Stimulated activated CD4-positive, alpha-beta T cell treated with anti-CD3 and anti-CD28 coated beads, TNF-alpha, amount 100 ng/mL, for 4 hours (primary cell): ENCODE data around the gene AP5S1.
"Not testable (repeated sequence)": the region's sequence is repeated elsewhere in the genome, so short reads cannot be mapped to it uniquely, and the experiment has no call there.

Source experiments
- DNase-seq, 3 experiments: peaks; one replicate each; pipeline ENCODE4 v3.0.0-alpha.2; 2020; ENCODE audit warnings: low read depth in 3 of 3

AP5S1 gene

DNA sequence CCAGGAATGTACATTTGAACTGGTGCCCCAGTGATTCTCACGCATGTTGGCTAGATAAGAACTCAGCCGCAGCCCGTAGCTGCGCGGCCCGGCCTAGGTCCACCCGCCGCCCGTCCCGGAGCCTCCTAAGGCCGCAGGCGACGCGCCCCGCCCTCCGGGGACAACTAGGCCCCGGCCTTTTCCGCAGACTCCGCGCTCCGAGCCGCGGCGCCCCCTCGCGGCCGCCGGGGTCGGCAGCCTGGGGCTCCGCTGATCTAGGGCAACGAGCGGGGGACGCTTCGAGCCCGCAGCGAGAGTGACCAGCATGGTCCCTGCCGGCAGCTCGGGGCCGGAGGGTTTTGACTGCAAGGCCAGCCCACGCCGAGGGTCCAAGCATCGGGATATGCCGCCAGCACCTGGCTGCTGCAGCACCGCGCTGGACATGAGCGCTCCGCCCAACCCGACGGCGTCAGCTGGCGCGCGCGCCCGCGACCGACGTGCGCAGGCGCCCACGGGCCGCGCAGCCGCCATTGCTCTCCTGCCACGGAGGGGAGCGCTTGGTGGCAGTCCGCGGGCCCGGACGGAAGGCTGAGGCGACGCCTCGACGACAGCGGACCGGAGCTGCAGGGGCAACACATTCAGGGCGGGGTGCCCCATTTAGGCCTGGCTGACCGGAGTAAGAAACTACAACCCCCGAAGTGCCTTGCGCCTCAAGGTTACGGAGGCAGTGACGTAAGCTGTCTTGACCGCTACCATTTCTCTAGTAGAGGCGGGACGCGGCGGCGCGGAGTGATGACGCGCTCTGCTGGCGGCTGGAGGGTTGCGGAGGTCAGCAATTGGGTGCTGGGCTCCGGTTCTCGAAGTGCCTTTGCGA lies at the start of gene AP5S1:
TSS of gene AP5S1 (plus strand) at position 500 of the 853 bp plus-strand sequence. CDS start 1,571 bp downstream, outside the sequence.
- peak; percentile 77 to 80 (median 80) for DNase-seq

DNA sequence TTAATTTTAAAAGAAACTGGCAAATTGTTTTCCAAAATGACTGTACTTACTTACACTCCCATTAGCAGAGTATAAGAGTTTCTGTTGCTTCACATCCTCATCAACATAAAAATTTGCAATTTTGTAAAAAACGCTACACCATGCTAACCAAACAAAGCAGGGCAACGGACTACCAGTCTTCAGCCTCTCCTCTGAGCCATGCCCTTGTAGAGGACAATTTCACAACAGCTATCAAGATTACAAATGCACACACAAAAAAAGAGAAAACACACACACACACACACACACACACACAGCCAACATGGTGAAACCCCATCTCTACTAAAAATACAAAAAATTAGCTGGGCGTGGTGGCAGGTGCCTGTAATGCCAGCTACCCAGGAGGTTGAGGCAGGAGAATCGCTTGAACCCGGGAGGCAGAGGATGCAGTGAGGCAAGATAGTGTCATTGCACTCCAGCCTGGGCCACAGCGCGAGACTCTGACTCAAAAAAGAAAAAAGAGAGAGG lies 48.7 kb upstream of the AP5S1 start:
- DNase-seq, result no peak

- no peak for DNase-seq
Measured at GRCh38 chr20:3775457-3776108, 44.8 kb upstream of the AP5S1 start.

GRCh38 chr20:3777381-3777715 lies 43.0 kb upstream of the AP5S1 start:
- DNase-seq, result no peak

DNA sequence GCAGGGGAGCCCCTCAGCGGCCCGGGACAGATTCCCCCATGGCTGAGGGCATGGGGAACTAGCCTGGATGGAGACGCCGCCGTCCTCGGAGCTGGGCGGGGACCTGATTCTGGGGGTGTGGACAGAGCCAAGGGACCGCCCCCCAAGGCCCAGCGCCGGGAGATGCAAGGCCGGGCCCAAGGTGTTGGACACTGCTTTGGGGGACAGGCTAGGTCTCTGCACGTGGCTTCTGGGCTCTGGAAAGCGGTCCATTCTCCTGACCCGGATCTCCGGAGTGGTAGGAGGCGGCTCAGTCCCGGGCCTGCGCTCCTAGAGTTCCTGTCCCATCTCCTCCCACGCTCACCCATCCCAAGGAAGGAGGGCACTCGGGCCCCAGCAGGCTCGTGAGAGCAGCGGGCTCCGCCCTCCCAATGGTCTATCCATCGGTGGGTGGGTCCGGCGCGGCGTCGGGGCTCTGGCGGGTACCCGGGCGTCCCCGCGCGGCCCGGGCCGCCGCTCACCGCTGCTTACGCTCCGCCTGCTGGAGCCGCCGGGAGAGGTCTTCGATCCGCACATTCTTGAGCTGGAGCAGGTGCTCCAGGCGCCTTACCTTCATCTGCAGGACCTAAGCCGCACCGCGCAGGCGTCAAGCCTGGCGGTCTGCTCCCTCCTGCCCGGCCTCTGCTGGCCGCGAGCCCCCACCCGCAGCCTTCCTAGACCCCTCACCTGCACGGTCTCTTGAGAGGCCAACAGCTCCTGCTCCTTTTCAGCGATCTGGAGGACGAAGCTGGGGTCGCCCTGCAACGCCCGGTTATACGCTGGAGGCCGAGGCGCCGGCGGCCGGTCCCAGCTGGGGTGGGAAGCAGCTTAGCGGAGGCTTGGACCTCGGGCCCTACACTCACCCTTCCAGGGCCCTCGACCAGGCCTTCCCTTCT lies 42.4 kb upstream of the AP5S1 start:
- no peak for DNase-seq

DNA sequence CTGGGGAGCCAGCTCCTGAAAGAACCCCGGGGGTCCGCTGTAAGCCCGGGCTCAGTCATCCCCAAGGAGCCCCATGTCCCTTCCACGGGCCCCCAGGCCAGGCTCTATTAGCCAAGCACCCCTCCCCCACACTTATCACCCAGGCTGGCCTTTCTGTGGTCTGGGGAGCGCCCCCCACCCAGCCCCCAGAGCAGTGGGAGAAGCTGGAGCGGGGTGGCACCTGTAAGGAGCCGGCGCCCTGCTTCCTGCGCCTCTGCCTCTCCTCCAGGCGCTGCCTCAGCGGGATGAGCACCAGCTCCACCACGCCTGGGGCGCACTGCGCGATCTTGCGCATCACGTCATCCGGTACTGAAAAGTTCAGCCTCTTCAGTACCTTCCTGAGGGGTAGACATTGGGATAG lies 41.4 kb upstream of the AP5S1 start:
- DNase-seq, result no peak

DNA sequence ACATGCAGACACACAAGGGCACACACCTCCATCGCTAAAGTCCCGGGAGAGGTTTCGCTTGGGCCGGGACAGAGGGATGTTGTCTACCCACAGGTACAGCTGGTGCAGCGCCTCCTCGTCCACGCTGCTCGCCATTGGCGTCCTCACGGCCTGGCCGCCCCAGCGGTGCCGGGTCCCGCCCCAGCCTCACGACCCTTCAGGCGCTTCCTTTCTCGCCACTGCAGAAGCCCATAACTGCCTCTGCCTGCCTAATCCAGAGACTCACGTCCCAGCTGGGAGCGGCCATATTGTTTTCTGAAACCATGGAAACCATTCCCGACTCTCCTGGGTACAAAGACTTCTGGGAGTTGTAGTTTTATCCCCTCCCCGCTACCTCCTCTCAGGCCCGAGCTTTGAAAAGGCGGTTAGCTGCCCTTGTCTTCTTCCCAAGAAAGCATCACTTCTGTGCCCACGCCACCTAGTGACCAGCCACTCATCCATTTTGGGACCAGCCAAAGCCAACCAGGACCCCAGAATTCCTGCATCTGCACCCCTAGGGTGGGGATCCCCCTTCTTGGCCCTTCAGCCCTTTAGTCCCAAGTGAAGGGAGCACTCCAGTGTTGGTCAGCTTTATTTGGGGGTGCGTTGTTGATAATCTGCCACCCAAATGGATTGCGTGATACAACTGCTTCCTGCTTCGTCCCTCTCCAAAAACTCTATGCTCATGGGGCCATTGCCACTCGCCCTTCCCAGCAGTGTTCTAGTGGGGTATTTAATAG lies 39.0 kb upstream of the AP5S1 start, which contains the start of gene SPEF1:
TSS of gene SPEF1 (minus strand) at position 296 of the 758 bp plus-strand sequence. CDS start at position 135, 161 bp downstream.
- no peak for DNase-seq

DNA sequence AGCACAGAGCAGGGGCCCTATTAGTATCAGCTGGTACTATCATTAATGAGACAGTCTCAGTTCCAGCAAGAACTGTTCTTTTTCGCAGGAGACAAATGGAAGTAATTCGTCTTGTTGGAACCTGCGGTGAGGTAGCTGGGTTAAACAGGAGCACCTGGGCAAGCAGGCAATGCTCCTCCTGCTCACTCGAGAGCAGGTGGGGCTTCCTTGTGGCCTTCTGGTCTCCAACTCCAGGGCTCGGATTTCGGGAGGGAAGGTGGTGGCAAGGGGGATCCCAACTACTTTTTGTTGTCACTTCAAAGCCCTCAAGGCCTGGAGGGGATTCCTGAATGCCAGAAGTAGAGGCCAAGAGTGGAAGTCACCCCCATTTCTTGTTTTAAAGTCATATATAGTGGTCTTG lies 37.8 kb upstream of the AP5S1 start:
- no peak for DNase-seq

DNA sequence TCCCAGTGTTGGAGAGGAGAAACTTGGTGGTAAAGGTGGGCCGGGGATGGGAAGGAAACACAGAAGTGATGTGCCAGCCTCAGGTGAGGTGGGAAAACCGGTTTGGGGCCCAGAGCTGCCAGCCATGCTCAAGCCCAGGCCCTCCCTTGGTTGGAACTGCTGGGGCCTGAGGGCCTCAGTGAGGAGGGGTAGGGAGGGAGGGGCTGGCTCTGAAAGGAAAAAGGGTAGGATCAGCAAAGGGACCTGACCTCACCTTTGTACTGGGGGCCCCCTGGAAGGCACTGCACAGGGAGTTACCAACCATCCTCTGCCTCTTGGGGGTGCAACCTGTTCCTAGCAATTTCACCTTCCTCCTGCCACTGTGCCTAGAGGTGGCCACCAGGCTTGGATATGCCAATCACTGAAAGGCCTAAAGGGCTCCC lies 37.3 kb upstream of the AP5S1 start:
- DNase-seq, result no peak

DNA sequence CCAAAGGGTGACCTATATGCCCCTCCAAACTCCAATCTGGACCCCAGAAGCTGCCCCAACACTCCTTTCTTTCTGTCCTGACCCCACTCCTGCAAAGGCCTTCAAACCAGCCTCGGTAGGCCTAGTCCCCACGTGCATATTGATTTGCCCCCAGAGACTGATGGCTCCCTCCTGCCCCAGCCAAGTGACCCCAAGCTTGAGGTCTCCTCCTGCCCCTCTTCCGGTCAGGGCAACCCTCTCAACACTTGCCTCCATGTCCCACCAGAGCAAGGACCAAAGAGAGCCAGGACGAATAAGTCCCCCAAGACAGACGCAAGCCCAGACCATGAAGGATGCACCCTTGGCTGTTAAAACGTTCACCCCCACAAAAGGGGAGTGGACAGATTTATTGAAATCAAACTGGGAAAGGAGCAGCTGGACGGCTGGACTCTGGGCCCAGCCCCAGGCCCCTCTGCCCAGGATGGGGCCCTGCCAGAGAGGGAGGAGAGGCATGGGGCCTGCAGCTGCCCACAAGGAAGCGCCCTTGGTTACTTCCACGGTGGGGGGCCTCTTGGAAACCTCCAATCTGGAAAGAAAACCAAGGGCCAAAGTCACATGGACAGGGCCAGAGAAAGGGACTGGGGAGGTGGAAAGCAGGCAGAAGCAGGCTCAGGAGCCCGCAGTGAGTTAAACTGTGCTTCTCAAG lies 36.7 kb upstream of the AP5S1 start:
- no peak for DNase-seq

DNA sequence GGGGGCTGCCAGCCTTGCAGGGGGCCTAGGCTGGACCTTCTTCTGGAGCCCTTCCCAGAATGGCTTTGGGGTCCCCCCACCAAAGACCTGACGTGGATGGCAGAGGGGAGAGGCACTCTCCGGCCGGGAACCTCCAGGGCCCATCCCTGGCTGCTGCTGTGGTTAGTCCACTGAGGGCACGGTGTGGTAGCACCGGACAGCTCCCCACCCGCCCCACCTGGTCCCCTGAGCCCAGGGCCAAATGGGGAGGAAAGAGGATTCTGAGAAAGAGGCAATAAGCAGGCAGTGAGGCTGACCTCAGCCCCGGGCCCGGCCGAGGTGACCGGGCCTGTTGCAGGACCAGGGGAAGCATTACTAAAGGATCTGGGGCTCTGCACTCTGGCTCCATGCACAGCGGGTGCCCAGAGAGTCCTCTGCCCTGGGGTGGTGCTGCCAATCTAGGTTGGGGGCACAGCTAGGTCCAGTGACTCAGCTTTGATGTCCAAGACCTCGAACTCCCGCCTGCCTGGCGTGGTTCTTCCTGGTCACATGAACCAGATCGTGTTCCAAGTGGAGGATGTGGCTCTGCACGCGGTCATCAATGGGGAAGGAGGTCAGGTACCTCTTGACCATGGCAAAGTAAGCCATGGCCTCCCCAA lies 36.0 kb upstream of the AP5S1 start:
- DNase-seq, result no peak

DNA sequence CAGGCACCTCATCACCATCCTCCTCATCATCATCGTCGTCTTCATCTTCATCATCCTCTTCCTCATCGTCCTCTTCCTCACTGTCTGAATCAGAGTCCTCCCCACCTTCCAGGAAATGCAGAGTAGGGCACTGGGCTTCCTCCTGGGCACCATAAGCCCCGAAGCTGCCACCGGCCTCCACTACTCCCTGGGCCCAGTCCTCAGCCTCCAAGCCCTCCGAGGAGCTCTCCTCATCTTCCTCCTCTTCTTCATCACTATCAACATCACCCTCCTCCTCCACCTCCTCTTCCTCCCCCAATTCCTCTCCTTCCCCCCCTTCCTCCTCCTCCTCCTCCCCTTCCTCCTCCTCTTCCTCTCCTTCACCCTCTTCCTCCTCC lies 35.5 kb upstream of the AP5S1 start:
- no peak for DNase-seq

DNA sequence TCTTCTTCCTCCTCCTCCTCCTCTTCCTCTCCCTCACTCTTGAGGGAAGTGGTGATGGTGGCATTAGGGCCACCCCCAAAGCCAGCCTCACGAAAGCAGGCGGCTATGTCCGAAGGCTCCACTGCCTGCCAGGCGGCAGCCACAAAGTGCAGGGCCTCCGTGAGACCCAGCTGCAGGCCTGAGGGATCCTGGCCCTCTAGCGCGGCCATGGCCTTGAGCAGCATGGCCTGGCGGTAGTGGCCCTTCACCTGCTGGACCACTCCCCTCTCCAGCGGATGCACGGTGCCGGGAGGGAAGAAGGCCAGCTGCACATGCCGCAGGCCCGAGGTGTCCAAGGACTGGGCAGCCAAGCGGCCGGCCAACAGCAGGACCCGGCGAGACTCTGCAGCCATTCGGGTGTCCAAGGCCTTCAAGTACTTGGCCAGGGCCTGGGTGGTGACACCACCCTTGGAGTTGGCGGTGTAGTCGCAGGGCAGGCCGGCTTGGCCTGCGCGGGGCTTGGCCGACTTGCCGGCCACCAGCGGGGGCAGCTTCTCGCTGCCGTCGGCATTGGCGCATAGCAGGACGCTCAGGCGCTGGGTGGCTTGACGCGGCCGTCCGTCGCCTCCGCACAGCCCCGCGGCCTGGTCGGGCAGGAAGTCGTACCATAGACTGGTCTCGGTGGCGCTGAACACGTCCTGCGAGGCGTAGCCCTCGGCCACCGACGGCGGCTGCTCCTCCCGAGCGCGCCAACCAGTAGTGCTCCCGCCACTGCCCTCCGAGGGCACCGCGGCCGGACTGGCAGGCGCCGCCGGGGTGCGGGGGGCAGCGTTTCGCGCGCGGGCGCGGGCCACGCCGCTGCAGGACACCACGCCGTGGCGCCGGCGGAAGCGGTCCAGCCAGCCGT lies 34.9 kb upstream of the AP5S1 start:
- DNase-seq, result no peak

DNA sequence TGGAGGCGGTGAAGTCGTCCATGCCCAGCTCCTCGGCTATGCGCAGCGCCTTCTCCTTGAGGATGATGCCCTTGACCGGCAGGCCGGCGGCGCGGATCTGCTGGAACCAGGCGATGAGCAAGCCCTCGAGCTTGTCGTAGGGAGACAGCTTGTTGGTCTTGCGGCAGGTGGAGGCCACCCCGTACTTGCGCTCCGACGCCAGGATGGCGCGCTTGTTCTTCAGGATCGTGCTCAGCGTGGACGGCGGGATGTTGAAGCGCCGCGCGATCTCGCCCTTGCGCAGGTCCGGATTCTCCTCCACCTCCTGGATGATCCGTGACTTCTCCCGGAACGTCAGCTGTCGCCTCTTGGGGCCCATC lies 34.2 kb upstream of the AP5S1 start:
- DNase-seq, result no peak

DNA sequence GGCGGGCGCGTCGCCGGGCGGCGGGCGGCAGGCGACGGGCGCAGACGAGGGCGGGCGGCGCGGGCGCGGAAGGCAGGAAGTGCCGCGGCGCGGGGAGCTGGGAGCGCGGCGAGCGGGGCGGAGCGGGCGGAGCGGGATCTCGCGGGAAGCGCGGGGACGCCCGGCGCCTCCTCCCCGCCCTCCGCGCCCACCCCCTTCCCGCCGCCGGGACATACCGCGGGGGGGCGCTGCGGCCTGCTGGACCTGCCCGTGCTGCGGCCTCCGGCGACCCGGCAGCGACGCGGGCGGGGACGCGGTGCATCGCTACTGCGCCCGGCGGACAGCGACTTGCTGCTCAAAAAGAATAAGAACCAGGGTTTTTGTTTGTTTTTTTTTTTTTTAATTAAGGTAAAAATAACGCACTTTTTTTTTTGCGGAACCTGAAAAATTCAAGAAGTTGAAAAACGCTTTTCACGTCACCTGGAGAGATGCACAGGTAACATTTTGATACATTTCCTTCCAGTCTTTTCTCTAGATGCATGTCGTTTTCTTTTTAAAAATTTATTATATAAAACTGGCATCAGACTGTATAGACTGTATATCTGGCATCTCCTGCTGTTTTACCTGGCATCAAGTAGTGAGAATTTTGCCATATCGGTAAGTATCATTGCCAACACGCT lies 33.6 kb upstream of the AP5S1 start, which contains the start of gene CENPB:
TSS of gene CENPB (minus strand) at position 76 of the 659 bp plus-strand sequence. CDS start 257 bp downstream, outside the sequence.
- peak; percentile 79 to 86 (median 82) for DNase-seq

DNA sequence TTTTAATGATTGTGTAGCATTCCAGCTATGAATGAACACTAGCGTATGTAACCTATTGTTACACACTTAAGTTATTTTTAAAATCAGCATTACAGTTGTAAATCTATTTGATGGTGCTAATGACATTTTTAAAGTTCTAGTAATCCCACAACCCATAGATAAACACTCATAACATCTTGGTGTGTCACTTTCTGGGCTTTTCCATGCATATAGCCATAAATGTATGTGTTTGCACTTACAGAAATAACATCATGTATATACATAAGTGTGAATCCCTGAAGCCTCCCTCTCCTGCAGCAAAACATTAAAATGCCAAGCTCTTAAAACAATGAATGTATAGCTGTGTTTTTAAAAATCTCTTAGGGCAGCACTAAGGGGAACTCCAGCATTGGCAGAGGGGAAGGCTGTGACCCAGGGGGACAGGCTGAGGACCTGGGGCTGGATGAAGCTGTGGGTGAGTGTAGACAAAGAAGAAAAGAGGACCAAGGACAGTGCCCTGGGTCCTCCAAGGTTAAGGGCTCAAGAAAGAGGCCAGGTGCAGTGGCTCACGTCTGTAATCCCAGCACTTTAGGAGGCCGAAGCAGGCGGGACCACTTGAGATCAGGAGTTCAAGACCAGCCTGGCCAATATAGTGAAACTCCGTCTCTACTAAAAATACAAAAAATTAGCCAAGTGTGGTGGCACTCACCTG lies 32.9 kb upstream of the AP5S1 start:
- DNase-seq, result no peak

DNA sequence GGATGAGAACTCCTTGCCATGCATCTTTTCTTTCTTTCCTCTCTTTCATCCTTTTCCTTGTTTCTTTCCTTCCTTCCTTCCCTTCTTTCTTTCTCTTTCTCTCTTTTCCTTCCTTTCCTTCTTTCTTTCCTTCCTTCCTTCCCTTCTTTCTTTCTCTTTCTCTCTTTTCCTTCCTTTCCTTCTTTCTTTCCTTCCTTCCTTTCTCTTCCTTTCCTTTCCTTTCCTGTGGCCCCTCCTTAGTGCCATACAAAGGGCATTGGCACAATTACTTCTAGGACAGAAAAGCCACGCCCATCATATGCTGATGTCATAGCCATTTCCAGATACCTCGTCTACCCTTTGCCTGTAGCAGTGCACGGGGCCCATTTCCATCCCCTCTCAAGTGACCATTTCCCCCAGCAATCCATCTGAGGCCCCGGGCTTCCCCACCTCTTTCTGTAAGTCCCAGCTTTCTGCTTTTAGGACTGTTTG lies 31.6 kb upstream of the AP5S1 start:
- DNase-seq, result no peak

GRCh38 chr20:3789201-3789600 lies 31.1 kb upstream of the AP5S1 start:
- DNase-seq, result not testable (repeated sequence)
